ENCODE results near the gene LIN37. TPM values are rescaled to one million over a fixed set of nuclear protein-coding genes. Genes with fewer than 3 reads are reported as not detected.

The LIN37 gene
- total and polyA plus RNA-seq, 9 of the 15 experiments (the other 6 are each of a cell fraction or from before 2014, with no cell fraction given) = 1.2 to 12.5 (median 8.6) TPM

- TF ChIP-seq ZNF277 (CRISPR knock-in tag; IDR thresholded peaks at IDR 0.05; ENCODE audit: borderline replicate concordance) (no peak), TAL1 (IDR thresholded peaks at IDR 0.05) (no peak), SMC3 (conservative IDR thresholded peaks at IDR 0.05; ENCODE audit: insufficient read depth, low read depth, low read length) (no peak), ZNF551 (CRISPR knock-in tag; IDR thresholded peaks at IDR 0.05) (no peak), HES1 (IDR thresholded peaks at IDR 0.05; ENCODE audit: low read depth) (no peak), NCOR1 (IDR thresholded peaks at IDR 0.05) (no peak), RBM17 (IDR thresholded peaks at IDR 0.05; ENCODE audit: borderline replicate concordance, low read depth, low read length) (no peak), ZNF512 (tag; IDR thresholded peaks at IDR 0.05) (no peak), KLF6 (CRISPR knock-in tag; IDR thresholded peaks at IDR 0.05; ENCODE audit: borderline replicate concordance) (no peak), ZNF407 (IDR thresholded peaks at IDR 0.05; ENCODE audit: low read depth) (no peak), ZNF583 (CRISPR knock-in tag; IDR thresholded peaks at IDR 0.05) (no peak), GTF2F1 (IDR thresholded peaks at IDR 0.05; ENCODE audit: low read depth, low read length) (no peak), NFE2 (IDR thresholded peaks at IDR 0.05; ENCODE audit: low read depth) (no peak), ZNF511 (CRISPR knock-in tag; IDR thresholded peaks at IDR 0.05) (no peak)
Observed at GRCh38 chr19:35745328-35746086, 2.9 kb upstream of the LIN37 start, which contains the start of the genes PSENEN and U2AF1L4 (continued).

Measured in K562 (cell line).